ENCODE data around the gene ERC1.

GRCh38 chr12:1347294-1347693, 356.3 kb downstream of the ERC1 start:
- no peak for TF ChIP-seq POLR2A (IDR thresholded peaks at IDR 0.05; ENCODE audit: low read length)
- TF ChIP-seq USF2 (IDR thresholded peaks at IDR 0.05), result no peak
- no peak for TF ChIP-seq CTCF (IDR thresholded peaks at IDR 0.05)
